ENCODE data around the gene CHD5.
A peak's percentile ranks its signal among the peaks of the same experiment; 100 is the strongest.

The CHD5 gene

DNA sequence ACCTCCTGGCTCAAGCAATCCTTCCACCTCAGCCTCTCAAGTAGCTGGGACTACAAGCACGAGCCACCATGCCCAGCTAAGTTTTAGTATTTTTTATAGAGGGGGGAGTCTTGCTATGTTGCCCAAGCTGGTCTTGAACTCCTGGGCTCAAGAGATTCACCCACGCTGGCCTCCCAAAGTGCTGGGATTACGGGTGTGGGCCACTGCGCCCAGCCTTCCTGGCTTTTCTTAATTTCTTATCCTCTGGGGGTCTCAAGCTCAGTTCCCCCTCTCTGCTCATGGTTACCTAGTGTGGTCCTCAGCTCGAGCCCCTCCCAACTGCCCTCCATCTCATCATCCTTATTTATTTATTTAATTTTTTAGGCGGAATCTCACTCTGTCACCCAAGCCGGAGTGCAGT is 22.1 kb upstream of the CHD5 start:
- H3K4me3 ChIP-seq (ENCODE audit: insufficient read depth, low read depth, low read length, poor library complexity, severe bottlenecking), result no peak overlapping the region
- H3K27ac ChIP-seq (ENCODE audit: insufficient read depth, low read length, poor library complexity, severe bottlenecking), result no peak overlapping the region
- peaks cover 4% of the 10 kb centered on the region for H3K27me3 ChIP-seq (replicated peaks; ENCODE audit: control insufficient read depth, insufficient read depth, low read length, poor library complexity, severe bottlenecking)
- no peak for DNase-seq
- peaks cover 40% of the 10 kb centered on the region for H3K4me1 ChIP-seq (ENCODE audit: control insufficient read depth, insufficient read depth, low read length, poor library complexity, severe bottlenecking)
- no peaks in the 10 kb centered on the region for H3K36me3 ChIP-seq (ENCODE audit: control insufficient read depth, insufficient read depth, low read length)
- no peaks in the 10 kb centered on the region for H3K9me3 ChIP-seq (ENCODE audit: control insufficient read depth, low read length)

GRCh38 chr1:6200188-6200809 is 20.2 kb upstream of the CHD5 start:
- peak overlapping the region; percentile 82 for H3K27ac ChIP-seq (ENCODE audit: insufficient read depth, low read length, poor library complexity, severe bottlenecking)
- H3K9me3 ChIP-seq (ENCODE audit: control insufficient read depth, low read length), result no peaks in the 10 kb centered on the region
- peaks cover 11% of the 10 kb centered on the region for H3K36me3 ChIP-seq (ENCODE audit: control insufficient read depth, insufficient read depth, low read length)

DNA sequence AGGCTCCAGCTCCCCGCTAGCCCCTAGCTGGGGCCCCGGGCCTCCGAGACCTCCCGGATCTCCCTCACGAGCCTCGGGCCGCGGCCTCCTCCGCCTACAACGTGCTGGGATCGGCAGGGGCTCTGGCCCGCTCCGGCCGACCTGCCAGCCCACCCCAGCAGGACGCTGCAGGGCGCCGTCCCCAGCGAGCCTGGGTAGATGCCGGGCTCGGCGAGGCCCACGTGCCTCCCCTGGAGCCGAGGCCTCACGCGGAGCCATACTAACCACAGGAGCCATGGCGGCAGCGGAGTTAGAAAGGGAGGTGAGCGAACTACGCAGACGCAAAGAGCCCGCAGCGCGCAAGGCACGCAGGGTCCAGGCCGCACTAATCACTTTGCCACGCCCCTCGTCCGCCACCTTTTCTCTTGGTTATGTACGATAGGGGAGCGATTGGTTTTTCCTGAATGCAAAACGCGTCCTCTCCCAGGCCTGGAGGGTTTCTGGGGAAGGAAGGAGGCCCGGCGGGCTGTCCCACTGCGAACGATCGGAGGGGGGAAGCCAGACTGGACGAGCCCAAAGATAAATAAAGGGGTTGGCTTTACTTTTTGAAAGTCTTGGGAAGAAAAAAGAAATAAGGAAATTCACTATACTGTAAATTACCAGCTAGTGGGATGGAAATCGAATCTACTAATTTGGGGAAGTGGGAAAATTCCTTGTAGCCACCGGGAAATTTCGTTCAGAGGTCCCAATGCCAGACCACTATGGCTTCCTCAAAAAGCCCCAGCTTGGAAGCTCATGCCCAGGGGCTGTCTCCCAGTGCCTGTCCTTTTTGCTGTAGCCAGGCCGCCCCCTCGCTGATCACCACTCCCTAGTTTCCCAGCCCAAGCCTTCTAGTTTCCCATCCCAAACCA is 19.4 kb upstream of the CHD5 start, which contains the start of gene RPL22:
Gene RPL22, minus strand, starts transcription at position 298 of the 890 bp plus-strand sequence. Its CDS starts 22 bp downstream, at position 276.
- peak within 1 kb of the TSS; percentile 99 for H3K4me3 ChIP-seq (ENCODE audit: insufficient read depth, low read depth, low read length, poor library complexity, severe bottlenecking)
- DNase-seq, result peak; percentile 91 to 94 (median 93)
- peak within 1 kb of the TSS; percentile 82 for H3K27ac ChIP-seq (ENCODE audit: insufficient read depth, low read length, poor library complexity, severe bottlenecking)
- H3K27me3 ChIP-seq (replicated peaks; ENCODE audit: control insufficient read depth, insufficient read depth, low read length, poor library complexity, severe bottlenecking), result no peaks in the 10 kb centered on the region
- H3K9me3 ChIP-seq (ENCODE audit: control insufficient read depth, low read length), result no peaks in the 10 kb centered on the region
- H3K4me1 ChIP-seq (ENCODE audit: control insufficient read depth, insufficient read depth, low read length, poor library complexity, severe bottlenecking), result peaks cover 24% of the 10 kb centered on the region
- peaks cover 11% of the 10 kb centered on the region for H3K36me3 ChIP-seq (ENCODE audit: control insufficient read depth, insufficient read depth, low read length)

More at GRCh38 chr1:6200188-6200809, 20.2 kb upstream of the CHD5 start:
- H3K27me3 ChIP-seq (replicated peaks; ENCODE audit: control insufficient read depth, insufficient read depth, low read length, poor library complexity, severe bottlenecking), result no peaks in the 10 kb centered on the region
- peaks cover 27% of the 10 kb centered on the region for H3K4me1 ChIP-seq (ENCODE audit: control insufficient read depth, insufficient read depth, low read length, poor library complexity, severe bottlenecking)
- H3K4me3 ChIP-seq (ENCODE audit: insufficient read depth, low read depth, low read length, poor library complexity, severe bottlenecking), result peak overlapping the region; percentile 99
- DNase-seq, result no peak

DNA sequence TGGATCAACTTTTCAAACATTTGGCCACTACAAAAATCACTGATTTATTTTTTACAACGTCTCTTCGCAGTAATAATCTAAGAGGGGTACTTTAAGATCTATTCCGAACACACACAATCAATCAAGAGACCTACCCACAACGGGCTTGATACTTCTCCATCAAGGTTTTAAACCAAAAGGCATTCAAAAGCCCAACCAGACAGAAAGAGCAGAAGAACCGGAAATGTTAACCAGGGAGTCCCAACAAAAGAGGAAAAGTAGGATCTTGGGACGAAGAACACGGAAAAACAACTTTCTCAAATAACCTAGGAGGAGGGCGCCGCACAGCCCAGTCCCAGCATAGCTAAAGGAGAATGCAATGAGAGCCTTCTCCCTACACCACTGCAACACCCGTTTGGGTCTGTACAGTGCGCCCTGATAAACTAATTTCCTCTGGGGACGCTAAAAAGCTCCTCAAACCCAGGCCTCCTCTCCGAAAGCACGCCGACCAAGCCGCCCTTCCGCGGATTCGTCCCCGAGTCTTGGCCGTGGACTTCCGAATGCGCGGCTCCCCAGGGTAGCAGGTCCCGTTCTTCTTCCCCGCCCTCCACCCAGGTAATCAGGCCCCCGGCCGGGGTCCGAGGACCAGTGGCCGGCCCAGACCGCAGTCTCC is 18.7 kb upstream of the CHD5 start:
- H3K27ac ChIP-seq (ENCODE audit: insufficient read depth, low read length, poor library complexity, severe bottlenecking), result peak overlapping the region; percentile 82
- peak overlapping the region; percentile 99 for H3K4me3 ChIP-seq (ENCODE audit: insufficient read depth, low read depth, low read length, poor library complexity, severe bottlenecking)
- no peak for DNase-seq
- peaks cover 19% of the 10 kb centered on the region for H3K36me3 ChIP-seq (ENCODE audit: control insufficient read depth, insufficient read depth, low read length)
- peaks cover 29% of the 10 kb centered on the region for H3K4me1 ChIP-seq (ENCODE audit: control insufficient read depth, insufficient read depth, low read length, poor library complexity, severe bottlenecking)
- H3K9me3 ChIP-seq (ENCODE audit: control insufficient read depth, low read length), result no peaks in the 10 kb centered on the region
- no peaks in the 10 kb centered on the region for H3K27me3 ChIP-seq (replicated peaks; ENCODE audit: control insufficient read depth, insufficient read depth, low read length, poor library complexity, severe bottlenecking)

- Histone ChIP-seq H3K27me3 (replicated peaks; ENCODE audit: control insufficient read depth, insufficient read depth, low read length, poor library complexity, severe bottlenecking) (no peaks in the 10 kb centered on the region), H3K27ac (ENCODE audit: insufficient read depth, low read length, poor library complexity, severe bottlenecking) (peak overlapping the region; percentile 82), H3K36me3 (ENCODE audit: control insufficient read depth, insufficient read depth, low read length) (peaks cover 28% of the 10 kb centered on the region), H3K4me1 (ENCODE audit: control insufficient read depth, insufficient read depth, low read length, poor library complexity, severe bottlenecking) (peaks cover 29% of the 10 kb centered on the region), H3K9me3 (ENCODE audit: control insufficient read depth, low read length) (no peaks in the 10 kb centered on the region), H3K4me3 (ENCODE audit: insufficient read depth, low read depth, low read length, poor library complexity, severe bottlenecking) (peak overlapping the region; percentile 99)
- no peak for DNase-seq
Observed at GRCh38 chr1:6197746-6198427, 17.8 kb upstream of the CHD5 start.

DNA sequence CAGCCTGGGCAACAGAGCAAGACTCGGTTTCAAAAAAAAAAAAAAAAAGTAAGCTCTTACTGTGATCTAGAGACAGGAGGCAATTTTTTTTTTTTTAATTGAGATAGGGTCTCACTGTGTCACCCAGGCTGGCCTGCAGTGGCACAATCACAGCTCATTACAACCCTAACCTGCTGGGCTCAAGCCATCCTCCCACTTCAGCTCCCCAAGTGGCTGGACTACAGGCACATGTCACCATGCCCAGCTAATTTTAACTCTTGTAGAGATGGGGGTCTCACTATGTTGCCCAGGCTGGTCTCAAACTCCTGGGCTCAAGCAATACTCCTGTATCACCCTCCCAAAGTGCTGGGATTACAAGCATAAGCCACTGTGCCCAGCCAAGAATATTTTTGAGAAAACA is 11.8 kb upstream of the CHD5 start:
- no peak for DNase-seq
- Histone ChIP-seq H3K36me3 (ENCODE audit: control insufficient read depth, insufficient read depth, low read length) (peaks cover 68% of the 10 kb centered on the region), H3K4me3 (ENCODE audit: insufficient read depth, low read depth, low read length, poor library complexity, severe bottlenecking) (no peak overlapping the region), H3K27ac (ENCODE audit: insufficient read depth, low read length, poor library complexity, severe bottlenecking) (no peak overlapping the region), H3K27me3 (replicated peaks; ENCODE audit: control insufficient read depth, insufficient read depth, low read length, poor library complexity, severe bottlenecking) (no peaks in the 10 kb centered on the region), H3K4me1 (ENCODE audit: control insufficient read depth, insufficient read depth, low read length, poor library complexity, severe bottlenecking) (peaks cover 5% of the 10 kb centered on the region), H3K9me3 (ENCODE audit: control insufficient read depth, low read length) (no peaks in the 10 kb centered on the region)

GRCh38 chr1:6188466-6188865 is 8.3 kb upstream of the CHD5 start:
- H3K27ac ChIP-seq (ENCODE audit: insufficient read depth, low read length, poor library complexity, severe bottlenecking), result no peak overlapping the region
- no peaks in the 10 kb centered on the region for H3K9me3 ChIP-seq (ENCODE audit: control insufficient read depth, low read length)
- peaks cover 46% of the 10 kb centered on the region for H3K36me3 ChIP-seq (ENCODE audit: control insufficient read depth, insufficient read depth, low read length)
- H3K4me3 ChIP-seq (ENCODE audit: insufficient read depth, low read depth, low read length, poor library complexity, severe bottlenecking), result no peak overlapping the region
- H3K4me1 ChIP-seq (ENCODE audit: control insufficient read depth, insufficient read depth, low read length, poor library complexity, severe bottlenecking), result no peaks in the 10 kb centered on the region
- no peaks in the 10 kb centered on the region for H3K27me3 ChIP-seq (replicated peaks; ENCODE audit: control insufficient read depth, insufficient read depth, low read length, poor library complexity, severe bottlenecking)
- DNase-seq, result no peak

DNA sequence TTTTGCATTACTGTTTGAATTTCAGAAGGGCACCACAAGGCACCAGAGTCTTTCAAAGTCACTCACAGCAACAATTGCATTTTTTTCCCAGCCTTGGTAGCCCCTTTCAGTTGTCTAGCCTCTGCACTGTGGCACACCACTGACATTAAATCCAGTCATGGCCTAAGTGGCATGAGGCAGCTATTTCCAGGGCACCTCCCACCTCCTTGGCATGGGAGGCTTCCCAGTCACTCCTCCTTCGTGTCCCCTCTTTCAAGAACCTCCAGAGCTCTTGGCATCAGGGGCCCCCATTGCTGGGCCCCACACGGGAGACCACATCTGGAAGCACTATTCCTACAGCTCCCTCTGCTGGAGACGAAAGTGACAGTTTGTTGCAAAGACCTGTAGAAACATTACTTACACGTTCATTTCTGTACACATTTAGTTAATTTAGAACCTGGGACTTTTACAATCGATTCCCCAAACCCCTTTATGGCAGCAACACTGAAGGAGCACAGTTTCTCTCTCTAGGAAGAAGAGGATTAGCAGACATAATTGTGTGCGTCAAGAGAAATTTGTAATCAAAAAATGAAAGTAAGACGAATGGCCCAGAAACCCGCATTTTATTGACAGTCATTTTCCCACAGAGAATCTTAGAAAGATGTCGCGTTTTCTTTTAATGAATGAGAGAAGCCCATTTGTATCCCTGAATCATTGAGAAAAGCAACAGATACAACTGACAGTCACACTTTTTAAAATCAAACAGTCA is 5.7 kb upstream of the CHD5 start:
- DNase-seq, result no peak
- H3K36me3 ChIP-seq (ENCODE audit: control insufficient read depth, insufficient read depth, low read length), result peaks cover 30% of the 10 kb centered on the region
- no peak overlapping the region for H3K4me3 ChIP-seq (ENCODE audit: insufficient read depth, low read depth, low read length, poor library complexity, severe bottlenecking)
- H3K4me1 ChIP-seq (ENCODE audit: control insufficient read depth, insufficient read depth, low read length, poor library complexity, severe bottlenecking), result peaks cover 5% of the 10 kb centered on the region
- no peaks in the 10 kb centered on the region for H3K9me3 ChIP-seq (ENCODE audit: control insufficient read depth, low read length)
- peaks cover 3% of the 10 kb centered on the region for H3K27me3 ChIP-seq (replicated peaks; ENCODE audit: control insufficient read depth, insufficient read depth, low read length, poor library complexity, severe bottlenecking)
- H3K27ac ChIP-seq (ENCODE audit: insufficient read depth, low read length, poor library complexity, severe bottlenecking), result no peak overlapping the region

DNA sequence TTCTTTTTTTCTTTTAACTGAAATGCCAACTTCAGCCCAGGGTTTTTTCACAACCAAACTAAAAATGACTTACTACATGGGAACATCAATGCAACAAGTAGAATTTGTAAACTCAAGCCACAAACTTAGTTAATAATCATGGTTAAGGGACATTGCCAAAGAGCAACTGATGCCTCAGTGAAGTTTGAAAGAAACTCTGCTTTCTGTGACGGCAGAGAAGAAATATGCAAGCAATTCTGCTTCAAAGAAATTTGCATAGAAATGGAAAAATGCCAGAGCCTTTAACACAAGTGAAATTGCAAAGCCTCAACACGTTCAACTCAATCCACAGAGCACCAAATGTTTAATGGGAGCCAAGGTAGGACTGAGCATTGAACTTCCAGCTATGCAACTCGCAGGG is 5.0 kb upstream of the CHD5 start:
- no peak overlapping the region for H3K4me3 ChIP-seq (ENCODE audit: insufficient read depth, low read depth, low read length, poor library complexity, severe bottlenecking)
- H3K36me3 ChIP-seq (ENCODE audit: control insufficient read depth, insufficient read depth, low read length), result peaks cover 23% of the 10 kb centered on the region
- peaks cover 9% of the 10 kb centered on the region for H3K27me3 ChIP-seq (replicated peaks; ENCODE audit: control insufficient read depth, insufficient read depth, low read length, poor library complexity, severe bottlenecking)
- H3K9me3 ChIP-seq (ENCODE audit: control insufficient read depth, low read length), result no peaks in the 10 kb centered on the region
- DNase-seq, result no peak
- peaks cover 8% of the 10 kb centered on the region for H3K4me1 ChIP-seq (ENCODE audit: control insufficient read depth, insufficient read depth, low read length, poor library complexity, severe bottlenecking)
- H3K27ac ChIP-seq (ENCODE audit: insufficient read depth, low read length, poor library complexity, severe bottlenecking), result no peak overlapping the region
